DND-41 (cell line): ENCODE results near the gene EGFL7.

Experiments used
- EZH2 ChIP-seq: IDR thresholded peaks from 3 replicates; pipeline ENCODE4 v1.6.1; 2012; ENCODE audit warnings: borderline replicate concordance, low read depth, mild to moderate bottlenecking, moderate library complexity, low read length, inconsistent platforms; ENCODE audit not compliant: severe bottlenecking
- TF ChIP-seq, protein P1 (sequence below): IDR thresholded peaks from 2 replicates; pipeline ENCODE4 v1.5.1; 2012; ENCODE audit warnings: borderline replicate concordance, low read length, moderate library complexity, mild to moderate bottlenecking; ENCODE audit not compliant: poor library complexity, severe bottlenecking; ENCODE audit errors: extremely low read depth

DNA sequence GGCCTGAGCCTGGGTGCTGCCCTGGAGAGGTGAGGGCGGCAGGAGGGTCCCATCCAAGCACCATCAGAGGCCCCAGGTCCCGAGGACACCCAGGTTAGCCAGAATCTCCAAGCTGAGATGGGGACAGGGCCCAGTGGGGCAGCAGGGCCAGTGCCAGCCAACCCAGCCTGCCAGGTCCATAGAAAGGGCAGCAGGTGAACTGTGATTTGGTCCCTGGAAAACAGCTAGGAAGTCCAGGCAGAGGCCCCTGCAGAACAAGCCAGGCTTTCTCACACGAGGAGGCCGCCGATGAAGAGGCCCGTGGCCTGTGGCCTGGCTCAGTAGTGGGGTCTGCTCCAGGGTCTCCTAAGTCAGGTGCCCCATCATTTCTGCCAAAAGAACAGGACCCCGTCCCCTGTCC, 22.5 kb downstream of the EGFL7 start:
- TF ChIP-seq, protein P1, sequence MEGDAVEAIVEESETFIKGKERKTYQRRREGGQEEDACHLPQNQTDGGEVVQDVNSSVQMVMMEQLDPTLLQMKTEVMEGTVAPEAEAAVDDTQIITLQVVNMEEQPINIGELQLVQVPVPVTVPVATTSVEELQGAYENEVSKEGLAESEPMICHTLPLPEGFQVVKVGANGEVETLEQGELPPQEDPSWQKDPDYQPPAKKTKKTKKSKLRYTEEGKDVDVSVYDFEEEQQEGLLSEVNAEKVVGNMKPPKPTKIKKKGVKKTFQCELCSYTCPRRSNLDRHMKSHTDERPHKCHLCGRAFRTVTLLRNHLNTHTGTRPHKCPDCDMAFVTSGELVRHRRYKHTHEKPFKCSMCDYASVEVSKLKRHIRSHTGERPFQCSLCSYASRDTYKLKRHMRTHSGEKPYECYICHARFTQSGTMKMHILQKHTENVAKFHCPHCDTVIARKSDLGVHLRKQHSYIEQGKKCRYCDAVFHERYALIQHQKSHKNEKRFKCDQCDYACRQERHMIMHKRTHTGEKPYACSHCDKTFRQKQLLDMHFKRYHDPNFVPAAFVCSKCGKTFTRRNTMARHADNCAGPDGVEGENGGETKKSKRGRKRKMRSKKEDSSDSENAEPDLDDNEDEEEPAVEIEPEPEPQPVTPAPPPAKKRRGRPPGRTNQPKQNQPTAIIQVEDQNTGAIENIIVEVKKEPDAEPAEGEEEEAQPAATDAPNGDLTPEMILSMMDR: no peak
- no peak for TF ChIP-seq EZH2
